KMS-11 (cell line): ENCODE results near the gene UQCC2.

Experiments
- H2AFZ ChIP-seq: fragments of 200-600 bp; sonication (generic); 2 replicates; pipeline ENCODE4 v1.6.1; 2016; ENCODE audit warnings: antibody characterized with exemption, mixed run types, low read depth
- H3K27ac ChIP-seq: fragments of 200-600 bp; sonication (generic); 2 replicates; pipeline ENCODE4 v1.6.1; 2016; ENCODE audit warnings: mild to moderate bottlenecking, mixed run types
- H3K27me3 ChIP-seq: fragments of 200-600 bp; sonication (generic); 2 replicates; pipeline ENCODE4 v1.6.1; 2017; ENCODE audit warnings: mild to moderate bottlenecking, low read depth, mixed run types, moderate library complexity; ENCODE audit not compliant: insufficient read depth
- H3K36me3 ChIP-seq: fragments of 200-600 bp; sonication (generic); 2 replicates; pipeline ENCODE4 v1.6.1; 2017; ENCODE audit warnings: mild to moderate bottlenecking, mixed run types; ENCODE audit not compliant: insufficient read depth
- H3K4me1 ChIP-seq: fragments of 200-600 bp; sonication (generic); 2 replicates; pipeline ENCODE4 v1.6.1; 2016; ENCODE audit warnings: mild to moderate bottlenecking, low read depth, mixed run types; ENCODE audit not compliant: poor library complexity, severe bottlenecking
- H3K4me2 ChIP-seq: fragments of 200-600 bp; sonication (generic); 2 replicates; pipeline ENCODE4 v1.7.0; 2016; ENCODE audit warnings: mild to moderate bottlenecking, mixed run types
- H3K4me3 ChIP-seq: fragments of 200-600 bp; sonication (generic); IDR thresholded peaks from 2 replicates; pipeline ENCODE4 v1.6.1; 2017; ENCODE audit warnings: low read depth, low read length, mixed read lengths; ENCODE audit not compliant: insufficient read depth
- H3K79me2 ChIP-seq: fragments of 200-600 bp; sonication (generic); 2 replicates; pipeline ENCODE4 v1.6.1; 2016; ENCODE audit warnings: low read depth, mixed run types; ENCODE audit not compliant: insufficient read depth
- H3K9ac ChIP-seq: fragments of 200-600 bp; sonication (generic); 2 replicates; pipeline ENCODE4 v1.6.1; 2016; ENCODE audit warnings: mild to moderate bottlenecking, mixed run types
- H4K20me1 ChIP-seq: fragments of 200-600 bp; sonication (generic); 2 replicates; pipeline ENCODE4 v1.6.1; 2016; ENCODE audit warnings: mild to moderate bottlenecking, mixed run types; ENCODE audit not compliant: insufficient read depth
- CTCF ChIP-seq: fragments of 200-600 bp; sonication (generic); conservative IDR thresholded peaks from 2 replicates; pipeline ENCODE4 v1.6.1; 2017; ENCODE audit warnings: low read depth, mild to moderate bottlenecking, antibody characterized with exemption, low read length, moderate library complexity, mixed read lengths

The UQCC2 gene

GRCh38 chr6:33683576-33684427 lies 27.7 kb downstream of the UQCC2 start:
- no peak overlapping the region for H3K27ac ChIP-seq
- H3K9ac ChIP-seq: no peak overlapping the region
- TF ChIP-seq CTCF: no peak
- no peaks in the 10 kb centered on the region for H4K20me1 ChIP-seq
- no peak overlapping the region for H2AFZ ChIP-seq
- H3K36me3 ChIP-seq: no peaks in the 10 kb centered on the region
- no peaks in the 10 kb centered on the region for H3K79me2 ChIP-seq
- H3K4me3 ChIP-seq: no peak overlapping the region
- H3K27me3 ChIP-seq: no peaks in the 10 kb centered on the region
- H3K4me1 ChIP-seq: no peaks in the 10 kb centered on the region
- H3K4me2 ChIP-seq: no peak overlapping the region

- H4K20me1 ChIP-seq: no peaks in the 10 kb centered on the region
- H3K27me3 ChIP-seq: no peaks in the 10 kb centered on the region
- H2AFZ ChIP-seq: no peak overlapping the region
- no peak overlapping the region for H3K27ac ChIP-seq
- no peak for TF ChIP-seq CTCF
- no peaks in the 10 kb centered on the region for H3K4me1 ChIP-seq
- no peak overlapping the region for H3K4me2 ChIP-seq
- H3K79me2 ChIP-seq: no peaks in the 10 kb centered on the region
- no peaks in the 10 kb centered on the region for H3K36me3 ChIP-seq
- no peak overlapping the region for H3K9ac ChIP-seq
- H3K4me3 ChIP-seq: no peak overlapping the region
Measured at GRCh38 chr6:33683051-33683571, 28.4 kb downstream of the UQCC2 start.

- Histone ChIP-seq H3K4me3 (no peak overlapping the region), H3K27me3 (no peaks in the 10 kb centered on the region), H3K4me1 (no peaks in the 10 kb centered on the region), H3K4me2 (no peak overlapping the region), H2AFZ (no peak overlapping the region), H3K27ac (no peak overlapping the region), H3K36me3 (no peaks in the 10 kb centered on the region), H3K9ac (no peak overlapping the region), H4K20me1 (no peaks in the 10 kb centered on the region), H3K79me2 (no peaks in the 10 kb centered on the region)
- TF ChIP-seq CTCF: no peak
Measured at GRCh38 chr6:33682341-33682740, 29.2 kb downstream of the UQCC2 start.

GRCh38 chr6:33679761-33680160 lies 31.7 kb downstream of the UQCC2 start:
- H3K27ac ChIP-seq: no peak overlapping the region
- no peaks in the 10 kb centered on the region for H3K36me3 ChIP-seq
- no peaks in the 10 kb centered on the region for H3K79me2 ChIP-seq
- H3K27me3 ChIP-seq: no peaks in the 10 kb centered on the region
- H3K9ac ChIP-seq: no peak overlapping the region
- TF ChIP-seq CTCF: no peak
- H4K20me1 ChIP-seq: no peaks in the 10 kb centered on the region
- no peak overlapping the region for H3K4me2 ChIP-seq
- H3K4me1 ChIP-seq: no peaks in the 10 kb centered on the region
- no peak overlapping the region for H2AFZ ChIP-seq
- no peak overlapping the region for H3K4me3 ChIP-seq
